ENCODE measurements around the gene FPR2.
"Not testable (repeated sequence)": the region's sequence is repeated elsewhere in the genome, so short reads cannot be mapped to it uniquely, and the experiment has no call there.

The FPR2 gene

GRCh38 chr19:51802775-51803174 is 41.8 kb downstream of the FPR2 start:
- no peak overlapping the region for H3K9ac ChIP-seq (ENCODE audit: insufficient read length)
- H3K4me3 ChIP-seq = no peak overlapping the region
- no peaks in the 10 kb centered on the region; the same call in 1 of the 2 replicates for H3K9me3 ChIP-seq (ENCODE audit: low read depth, low read length)
- H3K27ac ChIP-seq = no peak overlapping the region
- no peaks in the 10 kb centered on the region for H3K36me3 ChIP-seq (ENCODE audit: insufficient read depth, low read length)
- no peak for DNase-seq (ENCODE audit: low read depth, low spot score)
- TF ChIP-seq FOXP2 (optimal IDR thresholded peaks at IDR 0.05; ENCODE audit: control extremely low read depth, extremely low read length, insufficient read depth) (no peak), POLR2AphosphoS5 (IDR thresholded peaks at IDR 0.05; ENCODE audit: borderline replicate concordance, low read depth, low read length) (no peak), EZH2 (IDR thresholded peaks at IDR 0.05) (no peak)

GRCh38 chr19:51803519-51803918 is 42.5 kb downstream of the FPR2 start:
- TF ChIP-seq FOXP2 (optimal IDR thresholded peaks at IDR 0.05; ENCODE audit: control extremely low read depth, extremely low read length, insufficient read depth) (no peak), EZH2 (IDR thresholded peaks at IDR 0.05) (no peak), POLR2AphosphoS5 (IDR thresholded peaks at IDR 0.05; ENCODE audit: borderline replicate concordance, low read depth, low read length) (no peak)
- H3K9me3 ChIP-seq (ENCODE audit: low read depth, low read length) = no peaks in the 10 kb centered on the region; the same call in 1 of the 2 replicates
- no peak for DNase-seq (ENCODE audit: low read depth, low spot score)
- H3K4me3 ChIP-seq = no peak overlapping the region
- no peaks in the 10 kb centered on the region for H3K36me3 ChIP-seq (ENCODE audit: insufficient read depth, low read length)
- no peak overlapping the region for H3K9ac ChIP-seq (ENCODE audit: insufficient read length)
- no peak overlapping the region for H3K27ac ChIP-seq

- Histone ChIP-seq H3K27ac (no peak overlapping the region), H3K9me3 (ENCODE audit: low read depth, low read length) (no peaks in the 10 kb centered on the region; the same call in 1 of the 2 replicates), H3K36me3 (ENCODE audit: insufficient read depth, low read length) (no peaks in the 10 kb centered on the region), H3K4me3 (no peak overlapping the region), H3K9ac (ENCODE audit: insufficient read length) (no peak overlapping the region)
- no peak for DNase-seq (ENCODE audit: low read depth, low spot score)
- TF ChIP-seq FOXP2 (optimal IDR thresholded peaks at IDR 0.05; ENCODE audit: control extremely low read depth, extremely low read length, insufficient read depth) (no peak), EZH2 (IDR thresholded peaks at IDR 0.05) (no peak), POLR2AphosphoS5 (IDR thresholded peaks at IDR 0.05; ENCODE audit: borderline replicate concordance, low read depth, low read length) (no peak)
Measured at GRCh38 chr19:51803967-51804366, 43.0 kb downstream of the FPR2 start.

- not testable (repeated sequence) for DNase-seq (ENCODE audit: low read depth, low spot score)
Measured at GRCh38 chr19:51804789-51805188, 43.8 kb downstream of the FPR2 start.

GRCh38 chr19:51805396-51805795 is 44.4 kb downstream of the FPR2 start:
- H3K9me3 ChIP-seq (ENCODE audit: low read depth, low read length); H3K9ac ChIP-seq (ENCODE audit: insufficient read length); DNase-seq (ENCODE audit: low read depth, low spot score); H3K36me3 ChIP-seq (ENCODE audit: insufficient read depth, low read length); H3K27ac ChIP-seq; H3K4me3 ChIP-seq: not testable (repeated sequence)

More at GRCh38 chr19:51804789-51805188, 43.8 kb downstream of the FPR2 start:
- not testable (repeated sequence) for H3K9me3 ChIP-seq (ENCODE audit: low read depth, low read length); H3K36me3 ChIP-seq (ENCODE audit: insufficient read depth, low read length); H3K9ac ChIP-seq (ENCODE audit: insufficient read length); H3K4me3 ChIP-seq; H3K27ac ChIP-seq

- H3K9me3 ChIP-seq (ENCODE audit: low read depth, low read length); H3K36me3 ChIP-seq (ENCODE audit: insufficient read depth, low read length); DNase-seq (ENCODE audit: low read depth, low spot score); H3K9ac ChIP-seq (ENCODE audit: insufficient read length): not testable (repeated sequence)
- peak overlapping the region; percentile 100 for H3K27ac ChIP-seq
- H3K4me3 ChIP-seq = peak overlapping the region; percentile 73
Measured at GRCh38 chr19:51806571-51806970, 45.6 kb downstream of the FPR2 start.

GRCh38 chr19:51807111-51807701 is 46.2 kb downstream of the FPR2 start:
- Histone ChIP-seq H3K9me3 (ENCODE audit: low read depth, low read length) (peaks cover 5% of the 10 kb centered on the region; the same call in 1 of the 2 replicates), H3K4me3 (peak overlapping the region; percentile 73), H3K36me3 (ENCODE audit: insufficient read depth, low read length) (no peaks in the 10 kb centered on the region), H3K9ac (ENCODE audit: insufficient read length) (peak overlapping the region; percentile 88), H3K27ac (peak overlapping the region; percentile 100)
- TF ChIP-seq EZH2 (IDR thresholded peaks at IDR 0.05) (no peak), POLR2AphosphoS5 (IDR thresholded peaks at IDR 0.05; ENCODE audit: borderline replicate concordance, low read depth, low read length) (peak; percentile 25; the same call in 1 of the 2 replicates), FOXP2 (optimal IDR thresholded peaks at IDR 0.05; ENCODE audit: control extremely low read depth, extremely low read length, insufficient read depth) (peak; percentile 69)
- peak; percentile 81 for DNase-seq (ENCODE audit: low read depth, low spot score)

- H3K27ac ChIP-seq = peak overlapping the region; percentile 100
- 0 out of 2 replicates have a peak, but pooled peaks cover 5% of the 10 kb centered on the region for H3K9me3 ChIP-seq (ENCODE audit: low read depth, low read length)
- DNase-seq (ENCODE audit: low read depth, low spot score) = no peak
- peak overlapping the region; percentile 88 for H3K9ac ChIP-seq (ENCODE audit: insufficient read length)
- peak overlapping the region; percentile 73 for H3K4me3 ChIP-seq
- H3K36me3 ChIP-seq (ENCODE audit: insufficient read depth, low read length) = no peaks in the 10 kb centered on the region
- TF ChIP-seq FOXP2 (optimal IDR thresholded peaks at IDR 0.05; ENCODE audit: control extremely low read depth, extremely low read length, insufficient read depth) (no peak), POLR2AphosphoS5 (IDR thresholded peaks at IDR 0.05; ENCODE audit: borderline replicate concordance, low read depth, low read length) (no peak), EZH2 (IDR thresholded peaks at IDR 0.05) (no peak)
Measured at GRCh38 chr19:51807925-51808324, 46.9 kb downstream of the FPR2 start.

GRCh38 chr19:51808333-51808986 is 47.5 kb downstream of the FPR2 start:
- DNase-seq (ENCODE audit: low read depth, low spot score) = peak; percentile 86
- peak; percentile 46; the same call in 1 of the 2 replicates for TF ChIP-seq POLR2AphosphoS5 (IDR thresholded peaks at IDR 0.05; ENCODE audit: borderline replicate concordance, low read depth, low read length)
- TF ChIP-seq FOXP2 (optimal IDR thresholded peaks at IDR 0.05; ENCODE audit: control extremely low read depth, extremely low read length, insufficient read depth) = no peak
- TF ChIP-seq EZH2 (IDR thresholded peaks at IDR 0.05) = no peak
- peak overlapping the region; percentile 100 for H3K27ac ChIP-seq
- H3K36me3 ChIP-seq (ENCODE audit: insufficient read depth, low read length) = no peaks in the 10 kb centered on the region
- peak overlapping the region; percentile 88 for H3K9ac ChIP-seq (ENCODE audit: insufficient read length)
- H3K4me3 ChIP-seq = peak overlapping the region; percentile 73
- H3K9me3 ChIP-seq (ENCODE audit: low read depth, low read length) = 0 out of 2 replicates have a peak, but pooled peaks cover 5% of the 10 kb centered on the region
